H1 (cell line): Measurements from ENCODE around the gene ZNF462. TPM values are rescaled to one million over a fixed set of nuclear protein-coding genes. Genes with fewer than 3 reads are reported as not detected.
A peak's percentile ranks its signal among the peaks of the same experiment; 100 is the strongest.

Experiments
- CTCF ChIA-PET: fragments of 300-600 bp; sonication (Branson Sonifier 250); formaldehyde crosslinking; loops from one replicate; lab custom pipeline; 2021; ENCODE audit not compliant: partially characterized antibody; lab: Charles Lee
- POLR2A ChIA-PET: fragments of 300-600 bp; sonication (Branson Sonifier 250); formaldehyde crosslinking; loops from one replicate; lab custom pipeline; 2021; ENCODE audit warnings: inconsistent platforms; ENCODE audit not compliant: partially characterized antibody; lab: Charles Lee
- DNase-seq, 2 experiments: peaks; one replicate each; pipeline versions ENCODE4 v3.0.0 to v3.0.0-alpha.2; 2010 to 2022; ENCODE audit warnings: low spot score in 2 of 2, low read depth in 1 of 2, mixed read lengths in 1 of 2
- FAIRE-seq: peaks from 2 replicates; lab custom pipeline; 2011; peaks lifted over from hg19 to GRCh38; lab: Jason Lieb, UNC
- H2AFZ ChIP-seq: 2 replicates; pipeline ENCODE4 v1.8.1; 2012; ENCODE audit warnings: low read length, inconsistent platforms
- H2AK5ac ChIP-seq: 2 replicates; pipeline ENCODE4 v1.6.1; 2013; ENCODE audit warnings: low read depth, low read length
- H2BK120ac ChIP-seq: replicated peaks from 2 replicates; pipeline ENCODE3; 2013; ENCODE audit warnings: low read depth, low read length, inconsistent platforms
- H2BK12ac ChIP-seq: 2 replicates; pipeline ENCODE4 v1.6.1; 2013; ENCODE audit warnings: low read depth, low read length
- H2BK15ac ChIP-seq: 2 replicates; pipeline ENCODE4 v1.6.1; 2013; ENCODE audit warnings: low read length
- H2BK20ac ChIP-seq: 2 replicates; pipeline ENCODE4 v1.6.1; 2013; ENCODE audit warnings: low read length
- H2BK5ac ChIP-seq: 2 replicates; pipeline ENCODE4 v1.6.1; 2013; ENCODE audit warnings: low read depth, low read length
- H3K14ac ChIP-seq: 2 replicates; pipeline ENCODE4 v1.6.1; 2013; ENCODE audit warnings: inconsistent platforms; ENCODE audit not compliant: insufficient read length
- H3K18ac ChIP-seq: 2 replicates; pipeline ENCODE4 v1.6.1; 2013; ENCODE audit warnings: low read length; ENCODE audit errors: extremely low read depth
- H3K23ac ChIP-seq: 2 replicates; pipeline ENCODE4 v1.6.1; 2013; ENCODE audit warnings: inconsistent platforms; ENCODE audit not compliant: insufficient read length
- H3K23me2 ChIP-seq: 2 replicates; pipeline ENCODE4 v1.6.1; 2013; ENCODE audit warnings: low read depth, low read length
- H3K27ac ChIP-seq: 2 replicates; pipeline ENCODE4 v1.6.1; 2011; ENCODE audit warnings: low read depth, low read length, inconsistent platforms
- H3K27me3 ChIP-seq, 4 experiments: replicated peaks in 1 of 4; 1 replicate in 1 of 4; 2 replicates in 3 of 4; pipeline versions ENCODE4 v1.6.1 to v1.8.1; 2011 to 2013; ENCODE audit warnings: low read length in 3 of 4, mild to moderate bottlenecking in 3 of 4, inconsistent platforms in 2 of 4, mixed read lengths in 2 of 4, moderate library complexity in 1 of 4; ENCODE audit not compliant: control insufficient read depth in 3 of 4, insufficient read depth in 3 of 4; ENCODE audit errors: extremely low read depth in 1 of 4
- H3K36me3 ChIP-seq, 4 experiments: 2 replicates each; pipeline versions ENCODE4 v1.6.1 to v1.8.1; 2011 to 2013; ENCODE audit warnings: mild to moderate bottlenecking in 4 of 4, low read length in 3 of 4, moderate library complexity in 2 of 4, control low read depth in 1 of 4, inconsistent platforms in 1 of 4; ENCODE audit not compliant: insufficient read depth in 4 of 4, control insufficient read depth in 2 of 4
- H3K4ac ChIP-seq: replicated peaks from 2 replicates; pipeline ENCODE3; 2013; ENCODE audit warnings: low read length, low read depth, mixed read lengths, inconsistent platforms; ENCODE audit not compliant: insufficient read length
- H3K4me1 ChIP-seq, 4 experiments: replicated peaks in 1 of 4; 1 replicate in 1 of 4; 2 replicates in 3 of 4; pipeline versions ENCODE4 v1.6.1 to v1.8.1; 2011 to 2013; ENCODE audit warnings: low read length in 3 of 4, inconsistent platforms in 2 of 4, mixed read lengths in 1 of 4; ENCODE audit not compliant: insufficient read depth in 4 of 4, control insufficient read depth in 3 of 4
- H3K4me2 ChIP-seq, 2 experiments: 2 replicates each; pipeline versions ENCODE4 v1.6.1 to v1.8.1; 2011 to 2013; ENCODE audit warnings: low read depth in 2 of 2, low read length in 2 of 2, control low read depth in 1 of 2, inconsistent platforms in 1 of 2, mild to moderate bottlenecking in 1 of 2; ENCODE audit not compliant: insufficient read depth in 1 of 2
- H3K4me3 ChIP-seq, 4 experiments: fragments of 200-600, 300-600 bp in 1 of 4; sonication (generic), shearing (Covaris generic), sonication (Bioruptor Twin) in 1 of 4; 2 replicates each; pipeline versions ENCODE4 v1.5.1 to v1.8.1; 2011 to 2016; ENCODE audit warnings: low read length in 4 of 4, low read depth in 3 of 4, control low read depth in 2 of 4, inconsistent platforms in 2 of 4, mild to moderate bottlenecking in 2 of 4, mixed read lengths in 1 of 4, moderate library complexity in 1 of 4; ENCODE audit not compliant: insufficient read depth in 2 of 4; ENCODE audit errors: extremely low read depth in 1 of 4
- H3K56ac ChIP-seq: replicated peaks from 2 replicates; pipeline ENCODE3; 2013; ENCODE audit warnings: low read depth, mild to moderate bottlenecking, mixed read lengths, low read length, inconsistent platforms; ENCODE audit not compliant: insufficient read length
- H3K79me1 ChIP-seq: 2 replicates; pipeline ENCODE4 v1.6.1; 2013; ENCODE audit warnings: low read depth, low read length, control low read depth
- H3K79me2 ChIP-seq, 2 experiments: 2 replicates each; pipeline versions ENCODE4 v1.6.1 to v1.8.1; 2012 to 2013; ENCODE audit warnings: low read length in 2 of 2, mild to moderate bottlenecking in 2 of 2, inconsistent platforms in 1 of 2; ENCODE audit not compliant: insufficient read depth in 2 of 2, control insufficient read depth in 1 of 2
- H3K9ac ChIP-seq, 4 experiments: replicated peaks in 1 of 4; 1 replicate in 1 of 4; 2 replicates in 3 of 4; pipeline versions ENCODE4 v1.6.1 to v1.8.1; 2011 to 2013; ENCODE audit warnings: low read depth in 3 of 4, low read length in 3 of 4, control low read depth in 2 of 4, mild to moderate bottlenecking in 2 of 4, moderate library complexity in 2 of 4, inconsistent platforms in 1 of 4; ENCODE audit errors: extremely low read depth in 1 of 4
- H3K9me3 ChIP-seq, 2 experiments: 2 replicates each; pipeline versions ENCODE4 v1.6.1 to v1.8.1; 2012 to 2013; ENCODE audit warnings: mild to moderate bottlenecking in 2 of 2, moderate library complexity in 2 of 2, control low read depth in 1 of 2, inconsistent platforms in 1 of 2, low read depth in 1 of 2, low read length in 1 of 2, mixed read lengths in 1 of 2; ENCODE audit not compliant: insufficient read depth in 2 of 2
- H4K20me1 ChIP-seq, 2 experiments: replicated peaks in 1 of 2; 2 replicates each; pipeline versions ENCODE3 to v1.8.1; 2011 to 2013; ENCODE audit warnings: inconsistent platforms in 2 of 2, low read length in 2 of 2, mild to moderate bottlenecking in 1 of 2; ENCODE audit not compliant: insufficient read depth in 2 of 2, control insufficient read depth in 1 of 2
- H4K5ac ChIP-seq: 2 replicates; pipeline ENCODE4 v1.6.1; 2013; ENCODE audit warnings: low read length, low read depth, mixed read lengths, inconsistent platforms; ENCODE audit not compliant: insufficient read length
- H4K8ac ChIP-seq: 2 replicates; pipeline ENCODE4 v1.8.0; 2013; ENCODE audit warnings: mild to moderate bottlenecking, moderate library complexity, low read length, inconsistent platforms; ENCODE audit not compliant: insufficient read depth; ENCODE audit errors: extremely low read depth
- H4K91ac ChIP-seq: replicated peaks from 2 replicates; pipeline ENCODE3; 2013; ENCODE audit warnings: low read length, mixed read lengths, inconsistent platforms; ENCODE audit not compliant: insufficient read length
- BCL11A ChIP-seq, 2 experiments: IDR thresholded peaks; one replicate each; pipeline ENCODE4 v1.6.1; 2011; ENCODE audit warnings: low read depth in 2 of 2, low read length in 2 of 2, mild to moderate bottlenecking in 2 of 2
- POLR2A ChIP-seq, 2 experiments: IDR thresholded peaks; 1 replicate in 1 of 2; 2 replicates in 1 of 2; pipeline ENCODE4 v1.6.1; 2011; ENCODE audit warnings: low read depth in 2 of 2, low read length in 2 of 2, mild to moderate bottlenecking in 2 of 2; ENCODE audit errors: control extremely low read depth in 1 of 2
- SIX5 ChIP-seq: IDR thresholded peaks from 2 replicates; pipeline ENCODE4 v1.6.1; 2011; ENCODE audit warnings: mild to moderate bottlenecking, low read depth, low read length
- WGBS, 2 experiments: shearing (Covaris generic) in 1 of 2; methylation state at CpG; one replicate each; pipeline versions ENCODE4 v1.1.6 to v1.1.7; 2013 to 2015; ENCODE audit warnings: low lambda C conversion rate in 2 of 2, mixed read lengths in 2 of 2, inconsistent platforms in 1 of 2, low coverage in 1 of 2, missing lambda C conversion rate in 1 of 2; ENCODE audit not compliant: insufficient replicate concordance in 2 of 2, insufficient coverage in 1 of 2, insufficient read length in 1 of 2; ENCODE audit errors: extremely low coverage in 1 of 2, missing lambda C conversion rate in 1 of 2; 5-methylcytosine and 5-hydroxymethylcytosine counted together
- polyA plus RNA-seq, 7 experiments: library from polyadenylated mRNA; depleted of rRNA in 3 of 7; stranded (reverse) in 5 of 7; unstranded in 2 of 7; fragments of >200 nt in 5 of 7; fragments of 200-250 nt in 2 of 7; gene quantifications; 1 replicate in 5 of 7; 2 replicates in 1 of 7; 4 replicates in 1 of 7; pipeline versions ENCODE4 v1.2.1 to v1.2.3, GENCODE V29; 2011 to 2013; ENCODE audit warnings: missing spikeins in 2 of 7, mixed read lengths in 2 of 7
- total RNA-seq: library from RNA; stranded (reverse); fragmentation: NEBNext Ultra II Directional; extraction: Animal tissue kit (Norgen Biotek cat#: 25700); gene quantifications from 2 replicates; pipeline ENCODE4 v1.2.1, GENCODE V29; 2021

The ZNF462 gene
- total and polyA plus RNA-seq, 2 of the 8 experiments (the other 6 are each of a cell fraction or from before 2014, with no cell fraction given) = 30.0 to 163 TPM

GRCh38 chr9:106934442-106935238, 71.7 kb downstream of the ZNF462 start:
- Histone ChIP-seq H3K4ac (no peak overlapping the region), H2BK12ac (no peak overlapping the region), H3K27me3 (no peaks in the 10 kb centered on the region), H4K5ac (no peak overlapping the region), H2BK20ac (0 out of 2 replicates have a peak overlapping the region, but pooled peaks have one; percentile 41), H2BK15ac (no peak overlapping the region), H4K8ac (no peak overlapping the region), H3K9ac (no peak overlapping the region), H3K79me2 (peaks cover 0 to 60% of the 10 kb centered on the region in 2 experiments; a peak in 2 of 4 replicates), H3K23me2 (no peaks in the 10 kb centered on the region), H3K79me1 (peaks cover 5% of the 10 kb centered on the region), H4K20me1 (peaks cover 2 to 4% of the 10 kb centered on the region in 2 experiments), H3K36me3 (peaks cover 37 to 83% (median 66%) of the 10 kb centered on the region in 4 experiments), H2BK120ac (no peak overlapping the region), H2BK5ac (no peak overlapping the region), H3K4me3 (peak overlapping the region in 1 of 4 experiments; percentile 34; a peak in 1 of 8 replicates), H3K4me2 (peak overlapping the region; percentile 30 to 42; a peak in 1 of 4 replicates), H3K14ac (no peak overlapping the region), H3K9me3 (no peaks in the 10 kb centered on the region), H4K91ac (no peak overlapping the region), H3K18ac (no peak overlapping the region; the same call in 1 of the 2 replicates), H3K4me1 (peaks cover 2 to 7% (median 4%) of the 10 kb centered on the region in 4 experiments; a peak in 6 of 7 replicates), H3K27ac (no peak overlapping the region), H3K23ac (no peak overlapping the region), H2AFZ (no peak overlapping the region), H3K56ac (no peak overlapping the region), H2AK5ac (no peak overlapping the region)
- 54% methylated on average over 5 of the region's 5 CpGs; no CpG with 5 or more reads in 1 of the 2 experiments for WGBS, 2 experiments
- FAIRE-seq (peak; percentile 42), DNase-seq (no peak)
- ChIA-PET POLR2A (interaction anchor here (0.6 to 2.0 kb wide), 9 partner anchors 9 to 75 kb away, joined by 3 to 10 read pairs (median 3); partner anchors contain the start of gene ZNF462), CTCF (interaction anchor here (0.7 to 1.2 kb wide), 2 partner anchors 14 to 48 kb away, joined by 3 to 4 read pairs; no protein-coding TSS in a partner anchor)
- TF ChIP-seq POLR2A (IDR thresholded peaks at IDR 0.05; ENCODE audit: control extremely low read depth in 1 of 2, low read depth in 2 of 2, low read length in 2 of 2) (0 out of 3 replicates have a peak, but pooled peaks of 1 of the 2 experiments have one; percentile 23), SIX5 (no peak), BCL11A (IDR thresholded peaks at IDR 0.05; ENCODE audit: low read depth in 2 of 2, low read length in 2 of 2) (no peak)
